Breast epithelium (tissue), 3 donors: ENCODE measurements around the gene GATAD2B.

Experiments used
- POLR2A ChIP-seq: fragments of 450-650 bp; IDR thresholded peaks from one replicate; pipeline ENCODE4 v1.6.1; 2016; ENCODE audit warnings: antibody characterized with exemption, mild to moderate bottlenecking, moderate library complexity
- POLR2AphosphoS5 ChIP-seq, 3 donors: sonication (generic); formaldehyde crosslinking; IDR thresholded peaks; one replicate each; pipeline ENCODE4 v1.6.1; 2017; ENCODE audit warnings: antibody characterized with exemption in 3 of 3

DNA sequence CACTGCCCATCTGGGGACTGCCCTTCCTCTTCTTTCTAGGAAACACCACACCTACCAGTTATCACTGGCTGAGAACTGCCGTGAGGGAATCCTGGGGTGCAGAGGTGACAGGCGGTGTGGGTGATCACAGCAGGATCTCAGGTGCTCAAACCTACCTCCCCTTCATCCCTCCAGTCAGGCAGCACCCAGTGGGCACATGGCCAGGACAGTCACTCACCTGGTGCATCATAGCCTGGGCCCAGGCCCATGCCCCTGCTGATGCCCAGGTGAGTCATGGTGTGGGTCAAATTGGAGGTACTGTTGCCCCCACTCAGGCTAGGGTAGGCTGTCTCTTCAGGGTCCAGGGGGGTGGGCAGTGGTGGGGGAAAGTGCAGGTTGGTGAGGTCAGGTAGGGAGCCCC lies 29.0 kb upstream of the GATAD2B start:
- no peak for TF ChIP-seq POLR2A
- TF ChIP-seq POLR2AphosphoS5 (IDR thresholded peaks at IDR 0.05) = no peak
